H9 (cell line): Measurements from ENCODE around the gene SLC44A1. TPM values are rescaled to one million over a fixed set of nuclear protein-coding genes. Genes with fewer than 3 reads are reported as not detected.

ENCODE experiments used
- DNase-seq: peaks from one replicate; pipeline ENCODE4 v3.0.0-alpha.2; 2017
- H2AFZ ChIP-seq: one replicate; pipeline ENCODE4 v1.6.1; 2013; ENCODE audit warnings: mild to moderate bottlenecking, low read length, control low read depth, moderate library complexity
- H2AK5ac ChIP-seq: 2 replicates; pipeline ENCODE4 v1.6.1; 2013; ENCODE audit warnings: low read length, control low read depth, mixed read lengths; ENCODE audit not compliant: insufficient read length
- H2BK120ac ChIP-seq: one replicate; pipeline ENCODE4 v1.6.1; 2013; ENCODE audit warnings: low read depth, mild to moderate bottlenecking, low read length, control low read depth, inconsistent platforms; ENCODE audit not compliant: poor library complexity, severe bottlenecking
- H2BK12ac ChIP-seq: 2 replicates; pipeline ENCODE4 v1.6.1; 2013; ENCODE audit warnings: low read length, control low read depth, mixed read lengths, low read depth; ENCODE audit not compliant: insufficient read length
- H2BK15ac ChIP-seq: 2 replicates; pipeline ENCODE4 v1.6.1; 2013; ENCODE audit warnings: low read depth, low read length, control low read depth
- H2BK20ac ChIP-seq: one replicate; pipeline ENCODE4 v1.6.1; 2013; ENCODE audit warnings: low read depth, mild to moderate bottlenecking, low read length, control low read depth, inconsistent platforms; ENCODE audit not compliant: poor library complexity, severe bottlenecking
- H2BK5ac ChIP-seq: 2 replicates; pipeline ENCODE4 v1.6.1; 2013; ENCODE audit warnings: low read length, control low read depth, mixed read lengths; ENCODE audit not compliant: insufficient read length
- H3K14ac ChIP-seq: 2 replicates; pipeline ENCODE4 v1.6.1; 2013; ENCODE audit warnings: low read length, control low read depth; ENCODE audit not compliant: insufficient read depth
- H3K18ac ChIP-seq: 2 replicates; pipeline ENCODE4 v1.6.1; 2013; ENCODE audit warnings: low read depth, mild to moderate bottlenecking, mixed read lengths, low read length, control low read depth; ENCODE audit not compliant: insufficient read length
- H3K23ac ChIP-seq: 2 replicates; pipeline ENCODE4 v1.6.1; 2013; ENCODE audit warnings: low read length, control low read depth, mixed read lengths, low read depth; ENCODE audit not compliant: insufficient read length
- H3K23me2 ChIP-seq: 2 replicates; pipeline ENCODE4 v1.6.1; 2013; ENCODE audit warnings: low read depth, mild to moderate bottlenecking, mixed read lengths, low read length, control low read depth; ENCODE audit not compliant: insufficient read length, poor library complexity, severe bottlenecking
- H3K27ac ChIP-seq: 2 replicates; pipeline ENCODE4 v1.5.1; 2013; ENCODE audit warnings: low read length, control low read depth, mixed read lengths, low read depth; ENCODE audit not compliant: insufficient read length
- H3K27me3 ChIP-seq: 2 replicates; pipeline ENCODE4 v1.6.1; 2013; ENCODE audit warnings: low read length, control low read depth, inconsistent platforms; ENCODE audit not compliant: insufficient read depth
- H3K4ac ChIP-seq: 2 replicates; pipeline ENCODE4 v1.6.1; 2013; ENCODE audit warnings: low read depth, mild to moderate bottlenecking, control low read depth, inconsistent platforms, low read length, moderate library complexity
- H3K4me1 ChIP-seq: 2 replicates; pipeline ENCODE4 v1.6.1; 2013; ENCODE audit warnings: low read length, control low read depth, inconsistent platforms; ENCODE audit not compliant: insufficient read depth
- H3K4me2 ChIP-seq: 2 replicates; pipeline ENCODE4 v1.6.1; 2013; ENCODE audit warnings: low read length, control low read depth, mixed read lengths; ENCODE audit not compliant: insufficient read length, insufficient read depth
- H3K56ac ChIP-seq: 2 replicates; pipeline ENCODE4 v1.6.1; 2013; ENCODE audit warnings: low read depth, mild to moderate bottlenecking, mixed read lengths, low read length, control low read depth; ENCODE audit not compliant: insufficient read length
- H3K79me1 ChIP-seq: 2 replicates; pipeline ENCODE4 v1.6.1; 2013; ENCODE audit warnings: low read depth, mild to moderate bottlenecking, moderate library complexity, low read length, control low read depth, inconsistent platforms; ENCODE audit not compliant: insufficient read depth, poor library complexity, severe bottlenecking
- H3K79me2 ChIP-seq: 2 replicates; pipeline ENCODE4 v1.6.1; 2013; ENCODE audit warnings: low read length, control low read depth, inconsistent platforms; ENCODE audit not compliant: insufficient read depth
- H3K9ac ChIP-seq: 2 replicates; pipeline ENCODE4 v1.6.1; 2013; ENCODE audit warnings: low read length, control low read depth, mixed read lengths; ENCODE audit not compliant: insufficient read length; ENCODE audit errors: extremely low read depth
- H3K9me3 ChIP-seq: one replicate; pipeline ENCODE4 v1.6.1; 2013; ENCODE audit warnings: low read depth, low read length, inconsistent platforms; ENCODE audit not compliant: control insufficient read depth
- H3T11ph ChIP-seq: one replicate; pipeline ENCODE4 v1.6.1; 2013; ENCODE audit warnings: mild to moderate bottlenecking, low read length, control low read depth, inconsistent platforms
- H4K20me1 ChIP-seq: one replicate; pipeline ENCODE4 v1.6.1; 2013; ENCODE audit not compliant: control insufficient read depth, insufficient read length, insufficient read depth
- H4K5ac ChIP-seq: 2 replicates; pipeline ENCODE4 v1.6.1; 2013; ENCODE audit warnings: low read depth, mild to moderate bottlenecking, mixed read lengths, low read length, control low read depth; ENCODE audit not compliant: insufficient read length
- H4K8ac ChIP-seq: replicated peaks from 2 replicates; pipeline ENCODE4 v1.6.1; 2013; ENCODE audit warnings: low read length, control low read depth, mixed read lengths, low read depth; ENCODE audit not compliant: insufficient read length
- H4K91ac ChIP-seq: 2 replicates; pipeline ENCODE4 v1.6.1; 2013; ENCODE audit warnings: low read depth, mild to moderate bottlenecking, moderate library complexity, mixed read lengths, low read length, control low read depth; ENCODE audit not compliant: insufficient read length
- H3K27ac Mint-ChIP-seq, 3 experiments: 2 replicates in 2 of 3; 3 replicates in 1 of 3; pipeline ENCODE4 v1.8.0; 2020 to 2021; ENCODE audit warnings: mixed read lengths in 3 of 3, mild to moderate bottlenecking in 1 of 3, moderate library complexity in 1 of 3
- H3K27me3 Mint-ChIP-seq: 2 replicates; pipeline ENCODE4 v1.8.0; 2021; ENCODE audit warnings: low read depth, mild to moderate bottlenecking, moderate library complexity, mixed read lengths
- H3K36me3 Mint-ChIP-seq, 3 experiments: 2 replicates in 2 of 3; 3 replicates in 1 of 3; pipeline ENCODE4 v1.8.0; 2020 to 2021; ENCODE audit warnings: low read depth in 3 of 3, mixed read lengths in 3 of 3; ENCODE audit not compliant: insufficient read depth in 1 of 3
- H3K4me1 Mint-ChIP-seq, 2 experiments: 2 replicates each; pipeline ENCODE4 v1.8.0; 2020; ENCODE audit warnings: mixed read lengths in 2 of 2
- H3K4me3 Mint-ChIP-seq, 2 experiments: 2 replicates in 1 of 2; 3 replicates in 1 of 2; pipeline ENCODE4 v1.8.0; 2020 to 2021; ENCODE audit warnings: mild to moderate bottlenecking in 2 of 2, mixed read lengths in 2 of 2, moderate library complexity in 1 of 2
- H3K9me3 Mint-ChIP-seq, 2 experiments: 2 replicates in 1 of 2; 3 replicates in 1 of 2; pipeline ENCODE4 v1.8.0; 2020; ENCODE audit warnings: mild to moderate bottlenecking in 2 of 2, mixed read lengths in 2 of 2, moderate library complexity in 1 of 2
- WGBS: extraction: QIAGEN DNeasy Blood & Tissue Kit; methylation state at CpG from one replicate; pipeline ENCODE4 v1.1.7; 2013; ENCODE audit warnings: missing lambda C conversion rate, low lambda C conversion rate, mixed read lengths; ENCODE audit not compliant: insufficient read length; ENCODE audit errors: extremely low coverage; 5-methylcytosine and 5-hydroxymethylcytosine counted together
- total RNA-seq: library from RNA; stranded (reverse); gene quantifications from 2 replicates; pipeline ENCODE4 v1.2.1, GENCODE V29; 2021
- TF ChIP-seq, protein P1 (sequence below): fragments of 200-600 bp; sonication (generic); conservative IDR thresholded peaks from 3 replicates; pipeline ENCODE4 v1.8.0; 2021; ENCODE audit warnings: antibody characterized with exemption, mild to moderate bottlenecking

The SLC44A1 gene
- total RNA-seq, 1 experiment from 2014 or later = 60.7 TPM

DNA sequence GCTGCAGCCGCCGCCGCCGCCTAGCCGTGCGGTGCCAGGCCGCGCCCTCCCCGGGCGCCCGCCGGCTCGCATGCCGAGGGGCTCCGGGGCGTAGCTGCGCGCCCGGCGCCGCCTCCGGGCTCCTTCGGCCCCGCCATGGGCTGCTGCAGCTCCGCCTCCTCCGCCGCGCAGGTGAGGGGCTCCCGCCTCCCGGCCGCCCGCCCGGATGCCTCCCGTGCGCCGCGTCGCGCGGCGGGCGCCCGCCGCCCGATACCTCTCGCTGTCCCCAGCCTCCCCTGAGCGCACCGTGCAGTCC, 230 bp downstream of the SLC44A1 start:
- Histone ChIP-seq H3K9me3 (no peaks in the 10 kb centered on the region), H3K27me3 (no peaks in the 10 kb centered on the region), H4K91ac (no peak overlapping the region), H3K23ac (no peak overlapping the region), H2BK120ac (no peak overlapping the region), H4K20me1 (no peaks in the 10 kb centered on the region), H3K79me1 (no peaks in the 10 kb centered on the region), H2BK5ac (no peak overlapping the region), H2BK12ac (no peak overlapping the region), H3K4me2 (peak overlapping the region; percentile 98), H3K4ac (no peak overlapping the region), H2AK5ac (no peak overlapping the region), H3K23me2 (peaks cover 9% of the 10 kb centered on the region), H3K14ac (peak overlapping the region; percentile 90; the same call in 1 of the 2 replicates), H3T11ph (no peak overlapping the region), H3K56ac (no peak overlapping the region), H2BK15ac (no peak overlapping the region), H3K79me2 (peaks cover 10% of the 10 kb centered on the region; the same call in 1 of the 2 replicates), H2BK20ac (no peak overlapping the region), H3K9ac (peak overlapping the region; percentile 84), H4K5ac (no peak overlapping the region), H2AFZ (no peak overlapping the region), H4K8ac (no peak overlapping the region), H3K18ac (peak overlapping the region; percentile 90), H3K4me1 (peaks cover 5% of the 10 kb centered on the region; the same call in 1 of the 2 replicates), H3K27ac (no peak overlapping the region)
- Mint-ChIP-seq H3K9me3 (peaks cover 0 to 2% of the 10 kb centered on the region in 2 experiments; a peak in 1 of 5 replicates), H3K4me1 (peaks cover 68 to 72% of the 10 kb centered on the region in 2 experiments), H3K4me3 (peak overlapping the region; percentile 94 to 98), H3K27me3 (no peaks in the 10 kb centered on the region), H3K36me3 (no peaks in the 10 kb centered on the region), H3K27ac (peak overlapping the region; percentile 97 to 99 (median 97); a peak in 5 of 7 replicates)
- no peak for DNase-seq
- TF ChIP-seq, protein P1, sequence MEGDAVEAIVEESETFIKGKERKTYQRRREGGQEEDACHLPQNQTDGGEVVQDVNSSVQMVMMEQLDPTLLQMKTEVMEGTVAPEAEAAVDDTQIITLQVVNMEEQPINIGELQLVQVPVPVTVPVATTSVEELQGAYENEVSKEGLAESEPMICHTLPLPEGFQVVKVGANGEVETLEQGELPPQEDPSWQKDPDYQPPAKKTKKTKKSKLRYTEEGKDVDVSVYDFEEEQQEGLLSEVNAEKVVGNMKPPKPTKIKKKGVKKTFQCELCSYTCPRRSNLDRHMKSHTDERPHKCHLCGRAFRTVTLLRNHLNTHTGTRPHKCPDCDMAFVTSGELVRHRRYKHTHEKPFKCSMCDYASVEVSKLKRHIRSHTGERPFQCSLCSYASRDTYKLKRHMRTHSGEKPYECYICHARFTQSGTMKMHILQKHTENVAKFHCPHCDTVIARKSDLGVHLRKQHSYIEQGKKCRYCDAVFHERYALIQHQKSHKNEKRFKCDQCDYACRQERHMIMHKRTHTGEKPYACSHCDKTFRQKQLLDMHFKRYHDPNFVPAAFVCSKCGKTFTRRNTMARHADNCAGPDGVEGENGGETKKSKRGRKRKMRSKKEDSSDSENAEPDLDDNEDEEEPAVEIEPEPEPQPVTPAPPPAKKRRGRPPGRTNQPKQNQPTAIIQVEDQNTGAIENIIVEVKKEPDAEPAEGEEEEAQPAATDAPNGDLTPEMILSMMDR = no peak
- no CpG with 5 or more reads among the region's 48 CpGs for WGBS
